Transverse colon (tissue), 4 donors: ENCODE data around the gene GDI1. TPM values are rescaled to one million over a fixed set of nuclear protein-coding genes. Genes with fewer than 3 reads are reported as not detected.

ENCODE experiments used
- DNase-seq: peaks from one replicate; pipeline ENCODE4 v3.0.0-alpha.2; 2019
- H3K27ac ChIP-seq, 4 donors: fragments of 200-600 bp; sonication (generic); 2 replicates each; pipeline ENCODE4 v1.5.1; 2016 to 2018; ENCODE audit warnings: inconsistent platforms in 4 of 4
- H3K27me3 ChIP-seq: fragments of 200-600 bp; sonication (generic); 2 replicates; pipeline ENCODE4 v1.5.1; 2017; ENCODE audit warnings: inconsistent platforms
- H3K36me3 ChIP-seq, 4 donors: fragments of 200-600 bp; sonication (generic); 2 replicates each; pipeline ENCODE4 v1.5.1; 2017 to 2019; ENCODE audit warnings: inconsistent platforms in 4 of 4
- H3K4me1 ChIP-seq, 4 donors: fragments of 200-600 bp; sonication (generic); 2 replicates each; pipeline ENCODE4 v1.5.1; 2017 to 2020; ENCODE audit warnings: inconsistent platforms in 4 of 4
- H3K4me3 ChIP-seq, 4 donors: fragments of 200-600 bp; sonication (generic); 1 replicate in 1 of 4; 2 replicates in 3 of 4; pipeline versions ENCODE4 v1.5.1 to v1.6.1; 2017 to 2019; ENCODE audit warnings: inconsistent platforms in 4 of 4
- H3K9me3 ChIP-seq, 2 donors: fragments of 200-600 bp; sonication (generic); 2 replicates each; pipeline ENCODE4 v1.5.1; 2017 to 2019; ENCODE audit warnings: inconsistent platforms in 2 of 2
- CTCF ChIP-seq, 5 experiments: fragments of 200-600 bp in 3 of 5; fragments of 450-650 bp in 2 of 5; sonication (generic) in 3 of 5; IDR thresholded peaks; 1 replicate in 2 of 5; 2 replicates in 3 of 5; pipeline ENCODE4 v1.5.1; 2016 to 2017; ENCODE audit warnings: antibody characterized with exemption in 5 of 5, inconsistent platforms in 3 of 5, mild to moderate bottlenecking in 2 of 5, moderate library complexity in 1 of 5
- EP300 ChIP-seq: sonication (generic); formaldehyde crosslinking; IDR thresholded peaks from one replicate; pipeline ENCODE4 v1.6.1; 2017; ENCODE audit warnings: antibody characterized with exemption, low read depth
- POLR2A ChIP-seq: fragments of 450-650 bp; IDR thresholded peaks from one replicate; pipeline ENCODE4 v1.6.1; 2016; ENCODE audit warnings: antibody characterized with exemption, mild to moderate bottlenecking, moderate library complexity
- POLR2AphosphoS5 ChIP-seq, 3 donors: sonication (generic); formaldehyde crosslinking; IDR thresholded peaks; one replicate each; pipeline ENCODE4 v1.6.1; 2016; ENCODE audit warnings: antibody characterized with exemption in 3 of 3
- WGBS, 2 donors: methylation state at CpG; one replicate each; pipeline ENCODE4 v1.1.5; 2018; ENCODE audit warnings: low coverage in 1 of 2; 5-methylcytosine and 5-hydroxymethylcytosine counted together
- in situ Hi-C, 4 donors: fragments of 200-750 bp; cut with MboI; loops; one replicate each; pipeline versions ENCODE4 v1.15.0 to v1.15.1; 2017; ENCODE audit warnings: low sequenced_read_pairs in 3 of 4, low pct_ligation_motif_present in 1 of 4, low pct_unique_long_range_greater_than_20kb in 1 of 4
- intact Hi-C: fragments of 100-400 bp; cut with DNase I; formaldehyde crosslinking; loops from one replicate; pipeline ENCODE4 v1.15.1; 2023; ENCODE audit warnings: low total_unique reads
- total RNA-seq, 4 donors: library from RNA; depleted of rRNA; stranded (reverse); fragments of >200 nt; gene quantifications; one replicate each; pipeline ENCODE4 v1.1.0, GENCODE V29; 2016

GDI1 gene
- total RNA-seq, 4 donors from 2014 or later: 86.6 to 173 (median 119) TPM

DNA sequence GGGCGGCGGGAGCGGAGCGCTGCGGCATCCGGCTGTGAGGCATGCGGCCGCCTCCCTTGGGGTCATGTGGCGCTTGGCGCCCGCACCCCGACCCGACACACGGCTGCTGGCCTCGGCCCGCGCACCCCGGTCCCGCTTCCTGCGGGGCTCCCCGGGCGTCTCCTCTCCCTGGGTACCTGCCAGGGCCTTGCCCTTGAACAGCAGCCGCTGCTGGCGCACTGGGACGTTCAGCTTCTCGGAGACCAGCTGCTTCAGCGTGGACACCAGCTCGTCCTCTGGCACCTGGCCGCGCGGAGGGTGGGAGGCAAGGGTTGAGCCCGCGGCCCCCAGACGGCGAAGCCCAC lies 49.1 kb downstream of the GDI1 start:
- WGBS, 2 donors: 41% methylated on average over 26 of the region's 35 CpGs; no CpG with 5 or more reads in 1 of the 2 donors
- no peaks in the 10 kb centered on the region for H3K36me3 ChIP-seq
- intact Hi-C loops (no loop called here), in situ Hi-C loops (no loop called here)
- H3K27ac ChIP-seq: peak overlapping the region; percentile 87 to 95 (median 92)
- peaks cover 8 to 27% (median 13%) of the 10 kb centered on the region in 4 donors for H3K4me1 ChIP-seq
- peak; percentile 43 for DNase-seq
- no peaks in the 10 kb centered on the region for H3K27me3 ChIP-seq
- TF ChIP-seq CTCF (IDR thresholded peaks at IDR 0.05): no peak
- no peak for TF ChIP-seq POLR2AphosphoS5 (IDR thresholded peaks at IDR 0.05)
- TF ChIP-seq POLR2A: peak; percentile 7
- TF ChIP-seq EP300: no peak
- no peaks in the 10 kb centered on the region for H3K9me3 ChIP-seq
- H3K4me3 ChIP-seq: peak overlapping the region; percentile 49 to 81 (median 66)

- in situ Hi-C loops: no loop called here
- Histone ChIP-seq H3K36me3 (no peaks in the 10 kb centered on the region), H3K27ac (peak within 1 kb of the TSS; percentile 87 to 95 (median 92)), H3K27me3 (no peaks in the 10 kb centered on the region), H3K9me3 (no peaks in the 10 kb centered on the region), H3K4me3 (peak within 1 kb of the TSS; percentile 49 to 81 (median 66)), H3K4me1 (peaks cover 8 to 27% (median 13%) of the 10 kb centered on the region in 4 donors)
- no peak for TF ChIP-seq EP300
- peak; percentile 44 for TF ChIP-seq POLR2A
- peak in 2 of 3 donors; percentile 4 to 37 for TF ChIP-seq POLR2AphosphoS5 (IDR thresholded peaks at IDR 0.05)
- TF ChIP-seq CTCF (IDR thresholded peaks at IDR 0.05): no peak
- DNase-seq: peak; percentile 63
- intact Hi-C loops: no loop called here
- WGBS, 2 donors: 59% methylated on average over 24 of the region's 95 CpGs; no CpG with 5 or more reads in 1 of the 2 donors
Observed at GRCh38 chrX:154486396-154487207, 49.6 kb downstream of the GDI1 start, which contains the start of gene UBL4A. TSS of gene UBL4A (minus strand) at chrX:154486615. CDS start at chrX:154486584, 31 bp downstream.

DNA sequence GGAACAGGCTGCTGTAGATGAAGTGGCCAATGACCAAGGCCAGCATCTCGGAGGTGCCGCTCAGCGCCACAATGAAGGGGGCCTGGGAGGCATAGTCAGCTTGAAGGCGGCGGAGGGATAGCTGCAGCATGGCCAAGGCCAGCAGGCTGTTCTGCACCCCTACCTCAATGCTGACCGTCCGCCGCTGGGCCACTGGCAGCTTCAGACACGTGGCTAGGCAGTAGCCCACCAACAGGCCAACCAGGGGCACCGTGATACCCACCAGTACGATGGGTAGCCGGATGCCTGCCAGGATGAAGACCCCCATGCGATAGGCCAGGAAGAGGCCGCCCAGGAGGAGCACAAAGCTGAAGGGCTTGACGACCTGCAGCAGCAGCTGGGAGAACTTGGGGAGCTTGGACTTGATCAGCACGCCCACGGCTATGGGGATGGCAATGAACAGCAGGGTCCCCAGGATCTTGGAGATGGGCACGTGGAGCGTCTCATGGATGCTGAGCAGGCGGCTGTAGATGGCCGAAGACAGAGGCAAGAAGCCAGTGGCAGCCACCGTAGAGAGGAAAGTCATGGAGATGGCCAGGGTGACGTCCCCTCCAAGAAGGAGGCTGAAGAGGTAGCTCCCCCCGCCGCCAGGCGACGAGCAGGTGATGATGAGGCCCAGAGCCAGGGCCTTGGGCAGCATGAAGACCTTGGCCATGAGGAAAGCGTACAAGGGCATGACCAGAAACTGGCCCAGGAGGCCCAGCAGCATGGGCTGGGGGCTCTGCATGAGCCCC lies 50.8 kb downstream of the GDI1 start:
- DNase-seq: no peak
- H3K9me3 ChIP-seq: no peaks in the 10 kb centered on the region
- peak overlapping the region; percentile 87 to 95 (median 90) for H3K27ac ChIP-seq
- 89% methylated on average over 28 of the region's 28 CpGs; no CpG with 5 or more reads in 1 of the 2 donors for WGBS, 2 donors
- no peak for TF ChIP-seq POLR2A
- TF ChIP-seq POLR2AphosphoS5 (IDR thresholded peaks at IDR 0.05): no peak
- no peak for TF ChIP-seq CTCF (IDR thresholded peaks at IDR 0.05)
- TF ChIP-seq EP300: no peak
- H3K4me3 ChIP-seq: no peak overlapping the region
- peaks cover 8 to 27% (median 13%) of the 10 kb centered on the region in 4 donors for H3K4me1 ChIP-seq
- no peaks in the 10 kb centered on the region for H3K27me3 ChIP-seq
- H3K36me3 ChIP-seq: no peaks in the 10 kb centered on the region
- in situ Hi-C loops (no loop called here), intact Hi-C loops (no loop called here)
